A549 (cell line): Measurements from ENCODE around the gene SH3PXD2A. TPM values are rescaled to one million over a fixed set of nuclear protein-coding genes. Genes with fewer than 3 reads are reported as not detected.

ENCODE experiments used
- ATAC-seq, 2 experiments: fragments of 200-7000 bp in 1 of 2; fragments of >200 bp in 1 of 2; cut with Nextera tagmentation in 1 of 2; cut with Tn5 transposase in 1 of 2; 3 replicates each; pipeline versions ENCODE4 v1.8.0 to v1.9.1; 2018 to 2020; ENCODE audit warnings: mild to moderate bottlenecking in 1 of 2, moderate library complexity in 1 of 2
- CTCF ChIA-PET: fragments of 300-600 bp; sonication (Branson Sonifier 250); formaldehyde crosslinking; extraction: SDS; loops from one replicate; lab custom pipeline; 2021; ENCODE audit warnings: antibody characterized with exemption, inconsistent platforms; lab: Yijun Ruan, JAX
- POLR2A ChIA-PET: fragments of 350-600 bp; formaldehyde crosslinking; extraction: SDS; loops from one replicate; lab custom pipeline; 2021; ENCODE audit warnings: antibody characterized with exemption, inconsistent platforms; lab: Yijun Ruan, JAX
- DNase-seq, 2 experiments: peaks; one replicate each; pipeline versions ENCODE4 v3.0.0 to v3.0.0-alpha.2; 2011 to 2016; ENCODE audit warnings: low read depth in 1 of 2, low spot score in 1 of 2
- FAIRE-seq: peaks from 2 replicates; lab custom pipeline; 2011; peaks lifted over from hg19 to GRCh38; lab: Jason Lieb, UNC
- H3K27ac ChIP-seq, 2 experiments: fragments of >200 bp; sonication (Bioruptor Twin); formaldehyde crosslinking; 3 replicates each; pipeline ENCODE4 v1.5.1; 2016 to 2017
- H3K4me1 ChIP-seq: fragments of >200 bp; sonication (Bioruptor Twin); formaldehyde crosslinking; 3 replicates; pipeline ENCODE4 v1.6.1; 2016
- H3K4me2 ChIP-seq: fragments of >200 bp; sonication (Bioruptor Twin); formaldehyde crosslinking; 3 replicates; pipeline ENCODE4 v1.6.1; 2016
- H3K4me3 ChIP-seq: fragments of >200 bp; sonication (Bioruptor Twin); formaldehyde crosslinking; 3 replicates; pipeline ENCODE4 v1.5.1; 2016
- H3K9me3 ChIP-seq: fragments of >200 bp; sonication (Bioruptor Twin); formaldehyde crosslinking; 3 replicates; pipeline ENCODE4 v1.6.1; 2016
- BHLHE40 ChIP-seq: IDR thresholded peaks from 2 replicates; pipeline ENCODE4 v1.6.1; 2012; ENCODE audit warnings: low read depth, low read length, inconsistent platforms
- CHD2 ChIP-seq: fragments of 150-350 bp; IDR thresholded peaks from 2 replicates; pipeline ENCODE4 v1.6.1; 2014; ENCODE audit warnings: low read length; ENCODE audit not compliant: partially characterized antibody
- HDAC2 ChIP-seq: fragments of 200-600 bp; sonication (generic); IDR thresholded peaks from 2 replicates; pipeline ENCODE4 v1.6.1; 2016
- MAX ChIP-seq: IDR thresholded peaks from 2 replicates; pipeline ENCODE4 v1.6.1; 2012
- MAZ ChIP-seq: fragments of 150-350 bp; IDR thresholded peaks from 2 replicates; pipeline ENCODE4 v1.6.1; 2014; ENCODE audit warnings: antibody characterized with exemption, low read depth, low read length, borderline replicate concordance
- PHF8 ChIP-seq: fragments of 200-600 bp; sonication (generic); IDR thresholded peaks from 2 replicates; pipeline ENCODE4 v1.6.1; 2016; ENCODE audit warnings: low read depth, mild to moderate bottlenecking, antibody characterized with exemption, moderate library complexity, borderline replicate concordance
- POLR2A ChIP-seq: IDR thresholded peaks from 2 replicates; pipeline ENCODE4 v1.6.1; 2012; ENCODE audit warnings: mild to moderate bottlenecking, low read length
- POLR2AphosphoS2 ChIP-seq: conservative IDR thresholded peaks from 2 replicates; pipeline ENCODE4 v1.6.1; 2012; ENCODE audit warnings: low read length, improper control_type of control experiment, inconsistent platforms
- RAD21 ChIP-seq, 2 experiments: fragments of >200 bp in 1 of 2; sonication (Bioruptor Twin) in 1 of 2; formaldehyde crosslinking in 1 of 2; IDR thresholded peaks in 1 of 2; conservative IDR thresholded peaks in 1 of 2; 2 replicates in 1 of 2; 3 replicates in 1 of 2; pipeline ENCODE4 v1.6.1; 2012 to 2018; ENCODE audit warnings: inconsistent platforms in 1 of 2
- RNF2 ChIP-seq: fragments of 200-600 bp; sonication (generic); IDR thresholded peaks from 2 replicates; pipeline ENCODE4 v1.6.1; 2016; ENCODE audit warnings: low read depth, mild to moderate bottlenecking, antibody characterized with exemption, moderate library complexity, borderline replicate concordance
- SREBF2 ChIP-seq: fragments of 450-650 bp; IDR thresholded peaks from 2 replicates; pipeline ENCODE4 v1.6.1; 2014; ENCODE audit warnings: mild to moderate bottlenecking, moderate library complexity
- ZFP36 ChIP-seq: fragments of 450-650 bp; IDR thresholded peaks from 2 replicates; pipeline ENCODE4 v1.6.1; 2014; ENCODE audit warnings: borderline replicate concordance; ENCODE audit not compliant: partially characterized antibody
- WGBS: methylation state at CpG from one replicate; pipeline ENCODE4 v1.1.6; 2017; ENCODE audit errors: missing lambda C conversion rate; 5-methylcytosine and 5-hydroxymethylcytosine counted together
- polyA plus RNA-seq, 4 experiments: library from polyadenylated mRNA; depleted of rRNA in 3 of 4; stranded (reverse); fragments of >200 nt; fragmentation: RNase III in 1 of 4; extraction: RNeasy Plus Mini Kit Qiagen cat#74134 plus additional on column Dnase treatment in 1 of 4; gene quantifications; 2 replicates in 3 of 4; 3 replicates in 1 of 4; pipeline ENCODE4 v1.2.3, GENCODE V29; 2011 to 2017
- TF ChIP-seq, protein P1 (sequence below): fragments of 450-650 bp; IDR thresholded peaks from 2 replicates; pipeline ENCODE4 v1.6.1; 2014; ENCODE audit warnings: antibody characterized with exemption
- TF ChIP-seq, protein P2 (sequence below): IDR thresholded peaks from 2 replicates; pipeline ENCODE4 v1.6.1; 2012; ENCODE audit warnings: low read depth, borderline replicate concordance
- TF ChIP-seq, protein P3 (sequence below): fragments of >200 bp; sonication (Bioruptor Twin); formaldehyde crosslinking; IDR thresholded peaks from 3 replicates; pipeline ENCODE4 v1.5.1; 2016

The SH3PXD2A gene
- polyA plus RNA-seq, 2 of the 4 experiments (the other 2 are of a cell fraction), result 2.4 to 3.9 TPM

DNA sequence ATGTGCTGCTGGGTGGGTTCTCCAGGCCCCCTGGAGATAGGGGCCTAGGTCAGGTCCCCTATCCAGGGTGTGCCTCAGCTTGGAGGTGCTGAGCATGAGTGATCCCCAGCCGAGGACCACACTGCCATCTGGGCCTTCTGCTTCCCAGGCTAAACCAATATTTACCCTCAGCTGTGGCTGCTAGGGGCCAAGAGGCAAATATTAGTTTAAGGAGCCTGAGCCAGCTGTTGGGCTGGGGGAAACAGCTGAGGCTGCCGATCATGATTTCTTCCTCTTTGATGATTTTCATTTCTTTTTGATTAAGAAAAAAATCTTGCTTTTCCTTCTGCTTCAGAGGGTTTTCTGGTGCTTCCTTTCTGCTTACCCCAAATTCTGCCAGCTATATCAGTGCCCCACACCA, 278.5 kb downstream of the SH3PXD2A start:
- no peak for FAIRE-seq
- H3K4me1 ChIP-seq, result peaks cover 30% of the 10 kb centered on the region
- ChIA-PET CTCF (interaction anchor here (0.7 to 10.5 kb wide), 9 partner anchors 12 to 628 kb away, joined by 3 to 100 read pairs (median 6); partner anchors contain the start of gene NEURL1), POLR2A (no interaction called here)
- TF ChIP-seq MAZ (no peak), RNF2 (no peak)
- 22% methylated on average over 2 of the region's 2 CpGs for WGBS
- H3K4me2 ChIP-seq, result peak overlapping the region; percentile 41
- H3K4me3 ChIP-seq, result no peak overlapping the region
- H3K9me3 ChIP-seq, result no peaks in the 10 kb centered on the region
- peak in 1 of 2 experiments; percentile 22; a peak in 1 of 6 replicates for ATAC-seq
- H3K27ac ChIP-seq, result peak overlapping the region in 1 of 2 experiments; percentile 2; a peak in 1 of 6 replicates
- DNase-seq, result no peak

- no peak for ATAC-seq
- FAIRE-seq, result no peak
- CTCF ChIA-PET, result interaction anchor here (0.7 to 10.5 kb wide), 7 partner anchors 11 to 627 kb away, joined by 3 to 100 read pairs (median 6); no protein-coding TSS in a partner anchor
- POLR2A ChIA-PET, result no interaction called here
- H3K4me1 ChIP-seq, result peaks cover 30% of the 10 kb centered on the region
- 92% methylated on average over 1 of the region's 1 CpG for WGBS
- H3K4me3 ChIP-seq, result no peak overlapping the region
- H3K4me2 ChIP-seq, result peak overlapping the region; percentile 1; the same call in 1 of the 3 replicates
- no peak overlapping the region; a peak in 1 of 6 replicates for H3K27ac ChIP-seq
- H3K9me3 ChIP-seq, result no peaks in the 10 kb centered on the region
- no peak for DNase-seq
- TF ChIP-seq, protein P1, sequence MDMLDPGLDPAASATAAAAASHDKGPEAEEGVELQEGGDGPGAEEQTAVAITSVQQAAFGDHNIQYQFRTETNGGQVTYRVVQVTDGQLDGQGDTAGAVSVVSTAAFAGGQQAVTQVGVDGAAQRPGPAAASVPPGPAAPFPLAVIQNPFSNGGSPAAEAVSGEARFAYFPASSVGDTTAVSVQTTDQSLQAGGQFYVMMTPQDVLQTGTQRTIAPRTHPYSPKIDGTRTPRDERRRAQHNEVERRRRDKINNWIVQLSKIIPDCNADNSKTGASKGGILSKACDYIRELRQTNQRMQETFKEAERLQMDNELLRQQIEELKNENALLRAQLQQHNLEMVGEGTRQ, result no peak
- no peak for TF ChIP-seq POLR2AphosphoS2
- TF ChIP-seq POLR2A, result no peak
- peak; percentile 96 for TF ChIP-seq ZFP36
- no peak for TF ChIP-seq RAD21 (conservative IDR thresholded peaks at IDR 0.05 in 1 of 2, IDR thresholded peaks at IDR 0.05 in 1 of 2)
- TF ChIP-seq CHD2, result no peak
- no peak for TF ChIP-seq PHF8
- TF ChIP-seq, protein P2, sequence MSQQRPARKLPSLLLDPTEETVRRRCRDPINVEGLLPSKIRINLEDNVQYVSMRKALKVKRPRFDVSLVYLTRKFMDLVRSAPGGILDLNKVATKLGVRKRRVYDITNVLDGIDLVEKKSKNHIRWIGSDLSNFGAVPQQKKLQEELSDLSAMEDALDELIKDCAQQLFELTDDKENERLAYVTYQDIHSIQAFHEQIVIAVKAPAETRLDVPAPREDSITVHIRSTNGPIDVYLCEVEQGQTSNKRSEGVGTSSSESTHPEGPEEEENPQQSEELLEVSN, result no peak
These were observed 279.3 kb downstream of the SH3PXD2A start for GRCh38 chr10:103576076-103576471.

GRCh38 chr10:103575416-103576075, 279.8 kb downstream of the SH3PXD2A start:
- ChIA-PET POLR2A (no interaction called here), CTCF (interaction anchor here (1.0 to 10.5 kb wide), 6 partner anchors 11 to 159 kb away, joined by 3 to 100 read pairs (median 6); no protein-coding TSS in a partner anchor)
- peaks cover 30% of the 10 kb centered on the region for H3K4me1 ChIP-seq
- FAIRE-seq, result no peak
- no peak overlapping the region for H3K4me3 ChIP-seq
- H3K9me3 ChIP-seq, result no peaks in the 10 kb centered on the region
- peak overlapping the region; percentile 1; the same call in 1 of the 3 replicates for H3K4me2 ChIP-seq
- WGBS, result 52% methylated on average over 5 of the region's 6 CpGs
- ATAC-seq, result no peak; a peak in 2 of 6 replicates
- no peak overlapping the region for H3K27ac ChIP-seq
- no peak for DNase-seq
- TF ChIP-seq MAX, result no peak
- TF ChIP-seq, protein P3, sequence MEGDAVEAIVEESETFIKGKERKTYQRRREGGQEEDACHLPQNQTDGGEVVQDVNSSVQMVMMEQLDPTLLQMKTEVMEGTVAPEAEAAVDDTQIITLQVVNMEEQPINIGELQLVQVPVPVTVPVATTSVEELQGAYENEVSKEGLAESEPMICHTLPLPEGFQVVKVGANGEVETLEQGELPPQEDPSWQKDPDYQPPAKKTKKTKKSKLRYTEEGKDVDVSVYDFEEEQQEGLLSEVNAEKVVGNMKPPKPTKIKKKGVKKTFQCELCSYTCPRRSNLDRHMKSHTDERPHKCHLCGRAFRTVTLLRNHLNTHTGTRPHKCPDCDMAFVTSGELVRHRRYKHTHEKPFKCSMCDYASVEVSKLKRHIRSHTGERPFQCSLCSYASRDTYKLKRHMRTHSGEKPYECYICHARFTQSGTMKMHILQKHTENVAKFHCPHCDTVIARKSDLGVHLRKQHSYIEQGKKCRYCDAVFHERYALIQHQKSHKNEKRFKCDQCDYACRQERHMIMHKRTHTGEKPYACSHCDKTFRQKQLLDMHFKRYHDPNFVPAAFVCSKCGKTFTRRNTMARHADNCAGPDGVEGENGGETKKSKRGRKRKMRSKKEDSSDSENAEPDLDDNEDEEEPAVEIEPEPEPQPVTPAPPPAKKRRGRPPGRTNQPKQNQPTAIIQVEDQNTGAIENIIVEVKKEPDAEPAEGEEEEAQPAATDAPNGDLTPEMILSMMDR, result no peak
- no peak for TF ChIP-seq SREBF2
- TF ChIP-seq BHLHE40, result no peak
- no peak for TF ChIP-seq POLR2A
- TF ChIP-seq, protein P2, result no peak
- TF ChIP-seq HDAC2, result no peak
- TF ChIP-seq, all 56 proteins: peak for 0
